ENCODE data around the gene FGF12.

- TF ChIP-seq CTCF (IDR thresholded peaks at IDR 0.05 in 8 of 11, conservative IDR thresholded peaks at IDR 0.05 in 3 of 11) (no peak), POLR2AphosphoS5 (IDR thresholded peaks at IDR 0.05) (no peak)
Observed at GRCh38 chr3:192597506-192597905, 129.8 kb downstream of the FGF12 start.
